K562 (cell line): ENCODE data around the gene TMIGD2. TPM values are rescaled to one million over a fixed set of nuclear protein-coding genes. Genes with fewer than 3 reads are reported as not detected.

ENCODE experiments used
- ARHGAP35 ChIP-seq: fragments of 450-650 bp; IDR thresholded peaks from 2 replicates; pipeline ENCODE4 v1.6.1; 2018; ENCODE audit not compliant: partially characterized antibody
- CBFA2T2 ChIP-seq: fragments of 450-650 bp; conservative IDR thresholded peaks from 2 replicates; pipeline ENCODE4 v1.6.1; 2017; ENCODE audit warnings: mild to moderate bottlenecking
- CBFA2T3 ChIP-seq: fragments of 450-650 bp; IDR thresholded peaks from 2 replicates; pipeline ENCODE4 v1.6.1; 2017
- COPS2 ChIP-seq: fragments of 450-650 bp; conservative IDR thresholded peaks from 2 replicates; pipeline ENCODE4 v1.6.1; 2016; ENCODE audit warnings: mild to moderate bottlenecking, moderate library complexity
- CREM ChIP-seq: IDR thresholded peaks from 2 replicates; pipeline ENCODE4 v1.6.1; 2014; ENCODE audit warnings: antibody characterized with exemption, low read depth
- ELF1 ChIP-seq: fragments of 200-800 bp; sonication (Bioruptor generic); IDR thresholded peaks from 2 replicates; pipeline ENCODE4 v1.6.1; 2016; ENCODE audit warnings: missing genetic modification characterization, missing compliant biosample characterization
- ESRRA ChIP-seq: fragments of 450-650 bp; IDR thresholded peaks from 2 replicates; pipeline ENCODE4 v1.6.1; 2014; ENCODE audit warnings: low read depth, mild to moderate bottlenecking, moderate library complexity, borderline replicate concordance
- ETV1 ChIP-seq: fragments of 450-650 bp; conservative IDR thresholded peaks from 2 replicates; pipeline ENCODE4 v1.6.1; 2016; ENCODE audit warnings: missing genetic modification characterization, control low read depth, low read depth, missing compliant biosample characterization
- FOXM1 ChIP-seq, 2 experiments: fragments of 450-650 bp in 1 of 2; sonication (generic) in 1 of 2; formaldehyde crosslinking in 1 of 2; IDR thresholded peaks; 2 replicates each; pipeline versions ENCODE4 v1.6.1 to v1.9.0; 2017 to 2022; ENCODE audit warnings: low read depth in 2 of 2, mild to moderate bottlenecking in 2 of 2, missing genetic modification reagents in 1 of 2, moderate library complexity in 1 of 2
- HMG20B ChIP-seq: fragments of 250-450 bp; sonication (Bioruptor Pico); IDR thresholded peaks from 2 replicates; pipeline ENCODE4 v1.5.0; 2021; ENCODE audit warnings: mild to moderate bottlenecking
- KAT7 ChIP-seq: sonication (generic); formaldehyde crosslinking; IDR thresholded peaks from 2 replicates; pipeline ENCODE4 v1.8.0; 2022; ENCODE audit warnings: missing genetic modification reagents, mild to moderate bottlenecking, borderline replicate concordance
- KAT8 ChIP-seq: fragments of 450-650 bp; IDR thresholded peaks from 2 replicates; pipeline ENCODE4 v1.6.1; 2016; ENCODE audit warnings: low read depth, mild to moderate bottlenecking
- KLF10 ChIP-seq: fragments of 250-450 bp; sonication (Bioruptor Pico); IDR thresholded peaks from 2 replicates; pipeline ENCODE4 v1.6.1; 2021; ENCODE audit warnings: matching md5 sums
- NFRKB ChIP-seq: fragments of 450-650 bp; IDR thresholded peaks from 2 replicates; pipeline ENCODE4 v1.6.1; 2016; ENCODE audit warnings: low read depth
- POLR2A ChIP-seq: fragments of 450-650 bp; conservative IDR thresholded peaks from 2 replicates; pipeline ENCODE4 v1.6.1; 2016
- PURB ChIP-seq: sonication (generic); formaldehyde crosslinking; IDR thresholded peaks from 2 replicates; pipeline ENCODE4 v1.9.0; 2021; ENCODE audit warnings: low read depth, mild to moderate bottlenecking, missing genetic modification reagents
- RBM22 ChIP-seq: fragments of 200-400 bp; formaldehyde crosslinking; IDR thresholded peaks from 2 replicates; pipeline ENCODE4 v1.6.1; 2018; ENCODE audit warnings: low read length, low read depth; ENCODE audit not compliant: poor library complexity, severe bottlenecking
- RFX1 ChIP-seq: fragments of 450-650 bp; IDR thresholded peaks from 2 replicates; pipeline ENCODE4 v1.6.1; 2016; ENCODE audit warnings: mild to moderate bottlenecking, moderate library complexity
- SMARCB1 ChIP-seq: IDR thresholded peaks from 2 replicates; pipeline ENCODE4 v1.6.1; 2011; ENCODE audit warnings: improper control_type of control experiment, low read depth; ENCODE audit not compliant: insufficient read length
- SREBF1 ChIP-seq: fragments of 150-350 bp; IDR thresholded peaks from 2 replicates; pipeline ENCODE4 v1.6.1; 2014; ENCODE audit warnings: antibody characterized with exemption, low read depth, low read length, borderline replicate concordance
- SRF ChIP-seq, 2 experiments: fragments of 250-450, 450-650 bp in 1 of 2; sonication (Bioruptor Pico) in 1 of 2; sonication (generic) in 1 of 2; formaldehyde crosslinking; IDR thresholded peaks; 2 replicates each; pipeline versions ENCODE4 v1.5.0 to v1.5.1; 2020 to 2022; ENCODE audit warnings: mild to moderate bottlenecking in 1 of 2, missing genetic modification reagents in 1 of 2
- THRAP3 ChIP-seq: fragments of 450-650 bp; IDR thresholded peaks from 2 replicates; pipeline ENCODE4 v1.6.1; 2016; ENCODE audit warnings: mild to moderate bottlenecking, inconsistent platforms, borderline replicate concordance
- ZBTB8A ChIP-seq: fragments of 450-650 bp; IDR thresholded peaks from 2 replicates; pipeline ENCODE4 v1.6.1; 2018; ENCODE audit warnings: mild to moderate bottlenecking, moderate library complexity; ENCODE audit not compliant: partially characterized antibody
- ZFPM2 ChIP-seq: fragments of 250-450 bp; sonication (Bioruptor Pico); IDR thresholded peaks from 2 replicates; pipeline ENCODE4 v1.5.1; 2022; ENCODE audit warnings: mild to moderate bottlenecking
- ZNF253 ChIP-seq: fragments of 250-450 bp; sonication (Bioruptor Pico); conservative IDR thresholded peaks from 2 replicates; pipeline ENCODE4 v1.6.1; 2021; ENCODE audit warnings: mild to moderate bottlenecking
- ZNF347 ChIP-seq: fragments of 450-650 bp; formaldehyde crosslinking; IDR thresholded peaks from 2 replicates; pipeline ENCODE4 v1.4.0; 2020; ENCODE audit warnings: low read depth, mild to moderate bottlenecking, moderate library complexity
- ZNF507 ChIP-seq: conservative IDR thresholded peaks from 2 replicates; pipeline ENCODE4 v1.6.1; 2017; ENCODE audit warnings: missing genetic modification characterization, missing compliant biosample characterization
- ZNF583 ChIP-seq: fragments of 250-450 bp; sonication (Bioruptor Pico); IDR thresholded peaks from 2 replicates; pipeline ENCODE4 v1.4.0; 2020
- ZNF644 ChIP-seq: fragments of 200-800 bp; sonication (Bioruptor generic); IDR thresholded peaks from 2 replicates; pipeline ENCODE4 v1.6.1; 2016; ENCODE audit warnings: low read depth, missing genetic modification characterization, missing compliant biosample characterization
- ZSCAN29 ChIP-seq: fragments of 450-650 bp; IDR thresholded peaks from 2 replicates; pipeline ENCODE4 v1.6.1; 2017
- polyA plus RNA-seq, 8 experiments: library from polyadenylated mRNA; depleted of rRNA in 4 of 8; stranded (reverse) in 5 of 8; unstranded in 3 of 8; fragments of >200 nt; fragmentation: Nextera tagmentation in 2 of 8; fragmentation: Illumina TruSeq in 1 of 8; extraction: Ambion mirVana in 2 of 8; extraction: Trizol in 1 of 8; gene quantifications; 2 replicates each; pipeline versions ENCODE4 v1.2.1 to v1.2.3, GENCODE V29; 2011 to 2014; ENCODE audit warnings: inconsistent platforms in 1 of 8, missing spikeins in 1 of 8
- total RNA-seq, 7 experiments: library from RNA; depleted of rRNA in 6 of 7; stranded (reverse); fragments of >200 nt in 6 of 7; fragmentation: Illumina TruSeq in 2 of 7; extraction: Trizol in 2 of 7; gene quantifications; 2 replicates each; pipeline versions ENCODE4 v1.2.1 to v1.2.3, GENCODE V29; 2011 to 2021; ENCODE audit warnings: low replicate concordance in 1 of 7
- TF ChIP-seq, protein P1 (sequence below): fragments of 250-450 bp; sonication (Bioruptor Pico); IDR thresholded peaks from 2 replicates; pipeline ENCODE4 v1.5.0; 2021
- TF ChIP-seq, protein P2 (sequence below): IDR thresholded peaks from 2 replicates; pipeline ENCODE4 v1.6.1; 2011; ENCODE audit not compliant: insufficient read length; ENCODE audit errors: extremely low read depth
- TF ChIP-seq, protein P3 (sequence below): fragments of 450-650 bp; IDR thresholded peaks from 2 replicates; pipeline ENCODE4 v1.6.1; 2016; ENCODE audit warnings: low read depth, mild to moderate bottlenecking, moderate library complexity

Gene TMIGD2
- total and polyA plus RNA-seq, 9 of the 15 experiments (the other 6 are each of a cell fraction or from before 2014, with no cell fraction given), result not detected

DNA sequence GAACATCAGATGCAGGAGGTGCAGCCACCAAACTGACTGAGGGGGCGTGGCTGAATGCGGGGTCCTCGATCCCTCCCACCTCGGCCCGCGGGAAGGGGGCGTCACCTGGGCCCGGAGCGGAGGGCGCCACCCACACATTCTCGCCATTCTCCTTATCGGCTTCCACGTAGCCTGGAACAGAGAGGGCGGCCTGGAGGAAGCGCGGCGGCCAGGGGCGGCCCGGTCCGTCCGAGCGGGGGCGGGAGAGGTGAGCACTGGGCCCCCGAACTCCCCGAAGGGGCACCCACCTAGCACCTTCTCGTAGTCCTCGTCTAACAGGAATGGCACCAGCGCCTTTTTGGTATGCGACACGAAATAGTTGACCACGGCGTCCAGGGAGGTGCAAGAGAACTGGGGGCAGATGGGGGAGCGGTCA, 24.7 kb upstream of the TMIGD2 start (continued):
- no peak; the same call in 1 of the 2 replicates for TF ChIP-seq KAT7 (CRISPR knock-in tag)
- TF ChIP-seq SMARCB1, result no peak
- 0 out of 2 replicates have a peak, but pooled peaks have one; percentile 2 for TF ChIP-seq CBFA2T2
- TF ChIP-seq ELF1 (tag), result no peak
- no peak for TF ChIP-seq COPS2
- no peak for TF ChIP-seq SRF (CRISPR knock-in tag; IDR thresholded peaks at IDR 0.05)
- no peak for TF ChIP-seq ZSCAN29
- TF ChIP-seq, protein P1, sequence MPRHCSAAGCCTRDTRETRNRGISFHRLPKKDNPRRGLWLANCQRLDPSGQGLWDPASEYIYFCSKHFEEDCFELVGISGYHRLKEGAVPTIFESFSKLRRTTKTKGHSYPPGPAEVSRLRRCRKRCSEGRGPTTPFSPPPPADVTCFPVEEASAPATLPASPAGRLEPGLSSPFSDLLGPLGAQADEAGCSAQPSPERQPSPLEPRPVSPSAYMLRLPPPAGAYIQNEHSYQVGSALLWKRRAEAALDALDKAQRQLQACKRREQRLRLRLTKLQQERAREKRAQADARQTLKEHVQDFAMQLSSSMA (CRISPR knock-in tag), result no peak
- TF ChIP-seq ZNF583 (CRISPR knock-in tag), result no peak
- TF ChIP-seq, protein P2, sequence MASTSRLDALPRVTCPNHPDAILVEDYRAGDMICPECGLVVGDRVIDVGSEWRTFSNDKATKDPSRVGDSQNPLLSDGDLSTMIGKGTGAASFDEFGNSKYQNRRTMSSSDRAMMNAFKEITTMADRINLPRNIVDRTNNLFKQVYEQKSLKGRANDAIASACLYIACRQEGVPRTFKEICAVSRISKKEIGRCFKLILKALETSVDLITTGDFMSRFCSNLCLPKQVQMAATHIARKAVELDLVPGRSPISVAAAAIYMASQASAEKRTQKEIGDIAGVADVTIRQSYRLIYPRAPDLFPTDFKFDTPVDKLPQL, result no peak
- no peak for TF ChIP-seq ZNF253 (CRISPR knock-in tag)
- TF ChIP-seq ZNF347 (CRISPR knock-in tag), result no peak
- peak; percentile 21; the same call in 1 of the 2 replicates for TF ChIP-seq CBFA2T3
- no peak for TF ChIP-seq THRAP3
- no peak for TF ChIP-seq ARHGAP35
- TF ChIP-seq RBM22, result no peak
- TF ChIP-seq HMG20B (CRISPR knock-in tag), result no peak
- no peak for TF ChIP-seq PURB (CRISPR knock-in tag)
- TF ChIP-seq ZFPM2, result no peak
- TF ChIP-seq FOXM1 (IDR thresholded peaks at IDR 0.05; ENCODE audit: low read depth), result no peak
- no peak for TF ChIP-seq FOXM1 (CRISPR knock-in tag; IDR thresholded peaks at IDR 0.05; ENCODE audit: low read depth)
- no peak for TF ChIP-seq SREBF1
- no peak for TF ChIP-seq RFX1
- no peak for TF ChIP-seq KLF10
- no peak for TF ChIP-seq ESRRA
- TF ChIP-seq ZNF507 (tag), result no peak
- TF ChIP-seq POLR2A, result no peak
- no peak for TF ChIP-seq ZNF644 (tag)
- no peak for TF ChIP-seq NFRKB
- TF ChIP-seq CREM, result peak; percentile 81
- TF ChIP-seq KAT8, result no peak
- TF ChIP-seq, protein P3, sequence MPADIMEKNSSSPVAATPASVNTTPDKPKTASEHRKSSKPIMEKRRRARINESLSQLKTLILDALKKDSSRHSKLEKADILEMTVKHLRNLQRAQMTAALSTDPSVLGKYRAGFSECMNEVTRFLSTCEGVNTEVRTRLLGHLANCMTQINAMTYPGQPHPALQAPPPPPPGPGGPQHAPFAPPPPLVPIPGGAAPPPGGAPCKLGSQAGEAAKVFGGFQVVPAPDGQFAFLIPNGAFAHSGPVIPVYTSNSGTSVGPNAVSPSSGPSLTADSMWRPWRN, result no peak
- TF ChIP-seq ETV1 (tag), result no peak
- no peak for TF ChIP-seq ZBTB8A
